HUDEP-2 (cell line): ENCODE data around the gene METTL13.

Experiments used
- DNase-seq, 76 experiments: peaks; one replicate each; lab custom pipeline; 2025; ENCODE audit not compliant: unreplicated experiment in 76 of 76; lab: John Stamatoyannopoulos, UW

METTL13 gene

DNA sequence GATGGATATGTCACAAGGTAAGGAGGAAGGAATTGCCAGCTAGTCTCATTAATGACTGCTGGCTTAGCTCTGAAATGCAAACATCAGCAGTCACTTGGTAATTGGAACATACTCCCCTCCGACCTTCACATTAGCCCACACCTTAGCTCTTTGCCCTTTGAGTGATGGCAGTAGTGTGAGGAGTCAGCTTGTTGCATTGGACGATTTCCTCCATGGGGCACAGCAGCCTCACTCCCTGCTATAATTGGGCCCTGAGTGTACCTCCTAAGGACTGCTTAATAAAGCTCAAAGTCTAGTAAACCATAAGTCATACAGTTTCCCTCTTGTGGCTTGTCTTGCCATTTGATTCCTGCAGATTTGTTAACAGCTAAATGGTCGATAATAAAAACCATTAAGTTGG lies 19.4 kb downstream of the METTL13 start:
- DNase-seq = no peak

DNA sequence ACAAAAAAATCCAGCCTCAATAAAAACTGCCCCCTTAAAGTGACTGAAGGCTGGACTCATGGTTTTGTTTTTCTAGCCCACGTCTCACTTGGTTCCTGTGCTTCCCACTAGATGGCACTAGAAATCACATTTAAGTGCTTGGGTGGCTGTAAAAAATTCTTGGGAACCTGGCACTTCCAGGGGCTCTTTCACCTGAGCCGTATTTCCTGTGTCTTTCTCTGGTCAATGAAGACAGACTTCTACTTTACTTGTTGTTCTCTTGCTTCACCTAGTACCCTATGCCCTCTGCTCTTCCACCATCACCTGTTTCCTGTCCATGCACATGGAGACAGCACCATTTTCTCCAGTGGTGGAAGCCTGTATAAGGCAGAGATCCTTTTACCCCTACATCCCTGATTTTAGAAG lies 20.0 kb downstream of the METTL13 start:
- DNase-seq = peak in 15 of 76 experiments; percentile 4 to 46 (median 25)

DNA sequence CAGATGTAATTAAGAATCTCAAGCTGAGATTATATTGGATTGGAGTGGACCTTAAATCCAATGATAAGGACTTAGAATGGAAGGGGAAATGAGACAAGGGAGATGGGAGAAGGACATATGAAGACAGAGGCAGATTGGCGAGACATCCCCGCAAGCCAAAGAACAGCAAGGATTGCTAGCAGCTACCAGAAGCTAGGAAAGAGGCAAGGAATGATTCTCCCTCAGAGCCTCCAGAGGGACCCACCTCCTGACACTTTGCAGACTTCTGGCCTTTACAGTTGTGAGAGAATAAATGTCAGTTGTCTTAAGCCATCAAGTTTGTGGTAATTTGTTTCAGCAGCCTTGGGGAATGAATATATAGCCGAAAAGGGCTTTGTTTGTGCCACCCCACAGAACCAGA lies 20.7 kb downstream of the METTL13 start:
- no peak for DNase-seq

DNA sequence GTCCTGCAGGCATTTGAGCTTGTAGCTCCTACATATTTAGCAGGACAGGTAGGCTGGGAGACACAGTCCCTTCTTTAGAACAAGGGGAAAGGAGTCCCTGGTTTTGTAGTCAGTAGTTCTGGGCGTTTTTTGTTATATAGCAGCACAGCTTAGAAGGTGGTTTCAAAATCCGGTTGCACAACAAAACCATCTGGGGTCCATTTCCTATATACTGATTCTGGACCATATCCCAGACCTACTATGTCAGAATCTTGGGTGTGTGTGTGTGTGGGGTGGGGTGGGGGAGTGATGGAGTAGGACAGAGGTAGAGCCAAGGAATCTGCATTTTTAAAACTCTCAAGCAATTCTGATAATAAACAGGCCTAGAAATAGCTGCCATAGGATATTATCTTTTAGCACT lies 21.6 kb downstream of the METTL13 start:
- DNase-seq = no peak

DNA sequence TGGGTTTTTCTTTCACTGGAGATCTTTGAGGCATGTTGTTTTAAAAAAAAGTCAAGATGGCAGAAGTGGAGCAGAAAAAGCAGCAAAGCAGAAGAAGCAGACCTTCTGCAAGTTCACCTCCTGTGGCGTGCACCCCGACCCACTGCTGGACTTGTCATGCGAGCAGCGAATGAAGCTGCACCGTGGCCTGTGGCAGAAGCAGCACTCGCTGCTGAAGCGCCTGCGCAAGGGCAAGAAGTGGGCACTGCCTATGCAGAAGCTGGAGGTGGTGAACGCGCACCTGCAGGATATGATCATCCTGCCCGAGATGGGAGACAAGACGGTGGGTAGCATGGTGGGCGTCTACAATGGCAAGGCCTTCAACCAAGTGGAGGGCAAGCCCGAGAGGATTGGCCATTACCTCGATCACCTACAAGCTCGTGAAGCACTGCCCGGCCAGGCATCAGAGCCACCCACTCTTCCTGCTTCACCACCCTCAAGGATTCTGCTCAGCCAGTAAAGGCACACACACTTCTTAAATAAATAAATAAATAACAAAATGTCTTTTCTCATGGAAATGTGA lies 22.1 kb downstream of the METTL13 start:
- DNase-seq = no peak

DNA sequence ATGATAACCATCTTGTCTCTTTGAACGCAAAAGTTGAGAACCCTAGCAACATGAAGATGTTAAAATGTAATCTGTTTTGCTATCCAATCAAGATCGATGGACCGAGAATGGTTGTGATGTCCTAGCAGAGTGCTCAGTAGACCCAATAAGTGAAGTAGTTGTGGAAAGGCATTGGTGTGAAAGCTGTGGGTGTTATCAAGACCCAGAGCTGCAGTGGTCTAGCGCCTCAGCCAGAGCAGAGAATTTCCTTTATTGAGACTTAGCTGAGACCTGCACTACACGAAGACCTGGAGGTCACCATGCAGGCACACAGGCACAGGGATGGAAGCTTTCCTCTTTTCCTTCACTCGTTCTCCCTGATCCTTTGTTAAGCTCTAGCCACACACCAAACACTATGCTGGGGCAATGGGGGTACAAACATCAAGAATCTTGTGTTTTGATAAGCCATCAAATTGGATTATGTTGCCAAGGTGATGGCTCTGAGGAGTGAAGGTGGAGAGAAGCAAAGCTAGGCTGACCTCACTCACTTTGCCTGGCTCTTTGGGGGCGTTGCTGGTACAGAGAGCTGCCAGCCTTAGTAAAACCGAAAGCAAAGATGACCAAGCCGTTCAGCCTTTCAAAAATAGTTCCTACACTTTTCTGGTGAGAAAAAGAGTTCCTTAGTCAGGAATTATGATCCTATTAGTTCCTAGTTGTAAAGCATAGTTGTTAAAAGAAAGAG lies 24.1 kb downstream of the METTL13 start:
- no peak for DNase-seq

DNA sequence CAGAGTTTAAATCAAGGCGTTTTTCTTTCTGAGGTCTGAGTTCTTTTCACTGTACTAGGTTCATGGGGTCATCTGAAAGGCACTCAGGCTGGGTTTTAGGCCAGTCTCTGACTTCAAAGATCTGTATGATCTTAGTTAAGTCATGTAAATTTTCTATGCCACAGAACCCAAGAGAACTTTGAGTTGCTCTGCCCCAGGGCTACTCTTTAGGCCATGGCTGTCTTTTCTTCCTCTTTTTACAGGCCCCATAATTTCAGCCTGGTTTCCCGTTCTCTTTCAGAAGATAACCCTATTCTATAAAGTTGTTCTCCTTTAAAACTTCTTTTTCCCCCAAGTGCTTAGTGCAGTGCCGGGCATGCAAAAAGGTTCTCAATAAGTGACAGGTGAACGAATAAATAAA lies 26.1 kb downstream of the METTL13 start:
- no peak for DNase-seq

DNA sequence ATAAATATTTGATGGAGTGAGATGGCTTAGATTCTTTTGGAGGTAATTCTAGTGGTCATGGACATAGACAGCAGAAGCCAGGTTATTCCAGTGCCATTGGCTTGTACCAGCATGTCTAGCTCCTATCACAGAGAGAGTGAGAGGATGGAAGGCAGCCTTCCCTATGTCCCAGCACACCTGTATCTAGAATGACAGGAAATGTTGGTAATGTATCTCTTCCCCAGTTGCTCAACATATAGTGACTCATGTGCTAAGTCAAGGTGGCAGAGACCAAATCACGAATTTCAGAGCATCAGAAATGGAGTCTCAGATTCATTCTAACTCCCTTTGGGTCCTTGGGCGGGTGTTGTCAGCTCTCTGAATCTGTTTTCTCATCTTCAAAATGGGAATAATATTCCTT lies 28.4 kb downstream of the METTL13 start:
- no peak for DNase-seq

DNA sequence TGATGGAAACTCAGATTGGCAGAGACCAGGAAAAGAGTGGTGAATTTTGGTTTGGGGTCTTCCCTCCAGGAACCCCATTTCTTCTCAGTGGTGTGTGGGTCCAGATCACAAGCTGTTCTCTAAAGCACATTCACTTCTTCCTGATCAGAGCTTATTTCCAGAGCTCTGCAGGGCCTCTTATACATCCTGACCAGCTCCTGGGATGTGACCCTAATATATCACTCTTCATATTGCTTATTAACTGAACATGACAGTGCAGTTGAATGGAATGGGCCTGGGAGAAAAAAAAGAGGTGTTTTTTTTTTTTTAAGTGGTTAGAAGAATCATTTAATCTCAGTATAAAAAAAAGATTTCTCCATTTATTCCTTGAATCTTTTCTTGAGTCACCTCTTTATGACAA lies 30.2 kb downstream of the METTL13 start:
- no peak for DNase-seq

DNA sequence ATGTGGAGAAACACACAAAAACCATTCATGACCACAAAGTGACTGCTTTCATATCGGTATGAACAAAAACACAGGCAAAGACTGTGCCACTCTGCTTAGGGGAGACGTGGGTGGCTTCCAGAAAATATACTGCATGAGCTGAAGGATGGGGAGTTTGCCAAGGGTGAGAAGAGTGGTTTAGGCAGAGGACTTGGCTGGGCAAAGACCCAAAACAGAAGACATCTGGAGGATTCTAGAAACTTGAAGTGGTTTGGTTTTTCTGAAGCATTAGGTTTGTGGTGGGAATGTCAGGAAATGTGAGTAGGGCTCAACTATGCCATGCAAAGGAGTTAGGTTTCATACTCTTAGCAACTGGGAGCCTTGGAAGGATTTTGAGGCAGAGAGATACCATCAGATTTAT lies 33.2 kb downstream of the METTL13 start:
- no peak for DNase-seq

DNA sequence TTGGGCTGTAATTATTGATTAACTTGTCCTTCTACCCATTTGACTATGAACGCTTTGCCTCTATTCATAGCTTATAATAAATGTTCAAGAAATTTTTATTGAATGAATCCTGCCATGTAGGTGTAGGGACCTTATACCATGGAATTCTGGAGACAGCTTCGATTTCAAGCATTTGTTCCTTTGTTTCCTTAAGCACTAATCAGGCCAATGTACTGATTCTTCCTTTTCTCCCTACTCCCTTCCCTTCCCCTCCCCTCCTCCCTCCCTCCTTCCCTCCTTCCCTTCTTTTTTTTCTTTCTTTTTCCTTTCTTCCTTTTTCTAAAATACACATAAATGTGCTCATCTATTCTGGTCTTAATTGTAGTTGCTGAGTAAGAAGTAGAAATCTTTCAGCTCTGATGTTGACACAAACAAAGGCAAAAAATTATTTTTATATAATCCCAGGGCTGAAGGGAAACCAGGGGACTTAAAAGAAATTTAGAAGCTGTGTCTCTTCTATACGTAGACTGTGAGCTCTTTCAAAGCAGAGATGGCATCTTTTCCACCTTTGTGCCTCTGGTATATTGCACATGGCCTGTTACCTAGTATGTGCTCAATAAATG lies 34.9 kb downstream of the METTL13 start:
- DNase-seq = no peak

DNA sequence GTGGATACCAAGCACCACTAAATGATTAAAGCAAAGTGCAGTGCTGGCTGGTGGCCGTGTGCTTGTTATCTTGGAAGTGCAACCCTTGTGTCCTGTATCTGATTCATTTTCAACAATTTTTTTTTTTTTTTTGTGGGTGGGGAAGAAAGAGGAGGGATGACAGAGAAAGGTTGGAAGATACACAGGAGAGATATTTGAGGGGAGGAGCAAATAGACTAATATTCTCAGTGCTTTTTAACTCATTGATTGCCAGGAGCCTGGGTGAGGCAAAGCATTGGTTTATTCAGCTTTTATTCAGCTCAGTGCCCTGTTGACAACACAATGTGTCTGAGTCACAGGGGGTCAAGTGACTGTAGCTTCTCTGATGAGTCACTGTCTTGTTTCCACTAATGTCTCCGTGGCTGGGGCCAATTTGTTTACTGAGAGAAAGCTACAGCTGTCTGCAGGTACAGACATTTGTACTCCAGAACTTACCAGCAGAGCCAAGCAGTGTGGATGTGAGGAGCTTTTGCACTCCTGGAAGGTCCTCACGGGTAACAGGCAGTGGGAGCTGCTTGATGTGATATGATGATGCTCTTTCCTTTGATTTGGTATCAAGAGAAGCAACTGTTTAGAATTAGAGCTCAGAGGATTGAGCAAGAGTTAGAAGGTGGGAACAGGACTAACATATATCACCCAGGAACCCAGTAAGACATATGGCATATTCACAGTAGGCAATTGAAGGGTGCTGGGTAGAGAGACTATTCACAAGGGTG lies 36.2 kb downstream of the METTL13 start:
- peak in 38 of 76 experiments; percentile 8 to 66 (median 25) for DNase-seq

DNA sequence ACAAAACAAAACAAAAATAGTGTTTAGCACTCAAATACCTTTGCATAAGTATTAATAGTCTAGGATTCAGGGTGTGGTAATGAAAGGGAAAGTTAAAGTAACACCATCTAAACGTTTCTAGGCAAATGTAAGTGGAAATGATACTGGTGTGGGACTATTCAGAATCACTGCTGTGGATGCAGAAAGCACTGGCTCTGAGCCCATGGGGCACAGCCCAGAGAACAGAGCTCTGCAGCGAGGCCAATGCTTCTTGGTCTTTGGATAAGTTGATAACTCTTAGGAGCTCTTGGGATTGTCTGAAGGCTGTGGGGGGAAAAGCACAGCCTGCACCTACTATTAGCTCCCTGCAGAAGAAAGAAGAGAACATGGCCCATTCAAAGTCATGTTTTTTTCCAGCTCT lies 38.5 kb downstream of the METTL13 start:
- no peak for DNase-seq

DNA sequence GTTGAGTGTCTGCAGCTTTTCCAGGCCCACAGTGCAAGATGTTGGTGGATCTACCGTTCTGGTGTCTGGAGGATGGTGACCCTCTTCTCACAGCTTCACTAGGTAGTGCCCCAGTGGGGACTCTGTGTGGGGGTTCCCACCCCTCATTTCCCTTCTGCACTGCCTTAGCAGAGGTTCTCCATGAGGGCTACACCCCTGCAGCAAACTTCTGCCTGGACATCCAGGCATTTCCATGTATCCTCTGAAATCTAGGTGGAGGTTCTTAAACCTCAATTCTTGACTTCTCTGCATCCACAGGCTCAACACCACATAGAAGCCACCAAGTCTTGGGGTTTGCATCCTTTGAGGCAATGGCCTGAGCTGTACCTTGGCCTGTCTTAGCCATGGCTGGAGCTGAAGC lies 45.5 kb downstream of the METTL13 start:
- DNase-seq = no peak

DNA sequence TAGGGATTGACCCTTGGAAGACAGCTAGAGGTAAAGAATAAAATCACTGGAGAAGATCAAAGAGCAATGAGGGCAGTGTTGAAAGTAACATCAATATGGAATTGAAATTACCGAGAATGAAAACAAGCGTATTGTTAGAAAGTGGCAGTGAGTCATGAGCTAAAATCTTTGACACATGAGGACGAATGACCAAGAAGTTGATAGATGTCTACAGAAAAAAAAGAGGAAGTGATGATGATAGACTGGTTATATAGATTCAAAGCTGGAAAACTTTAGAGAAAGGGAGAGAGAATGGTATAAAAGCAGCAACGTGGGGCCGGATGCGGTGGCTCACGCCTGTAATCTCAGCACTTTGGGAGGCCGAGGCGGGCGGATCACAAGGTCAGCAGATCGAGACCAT lies 47.3 kb downstream of the METTL13 start:
- DNase-seq = no peak

DNA sequence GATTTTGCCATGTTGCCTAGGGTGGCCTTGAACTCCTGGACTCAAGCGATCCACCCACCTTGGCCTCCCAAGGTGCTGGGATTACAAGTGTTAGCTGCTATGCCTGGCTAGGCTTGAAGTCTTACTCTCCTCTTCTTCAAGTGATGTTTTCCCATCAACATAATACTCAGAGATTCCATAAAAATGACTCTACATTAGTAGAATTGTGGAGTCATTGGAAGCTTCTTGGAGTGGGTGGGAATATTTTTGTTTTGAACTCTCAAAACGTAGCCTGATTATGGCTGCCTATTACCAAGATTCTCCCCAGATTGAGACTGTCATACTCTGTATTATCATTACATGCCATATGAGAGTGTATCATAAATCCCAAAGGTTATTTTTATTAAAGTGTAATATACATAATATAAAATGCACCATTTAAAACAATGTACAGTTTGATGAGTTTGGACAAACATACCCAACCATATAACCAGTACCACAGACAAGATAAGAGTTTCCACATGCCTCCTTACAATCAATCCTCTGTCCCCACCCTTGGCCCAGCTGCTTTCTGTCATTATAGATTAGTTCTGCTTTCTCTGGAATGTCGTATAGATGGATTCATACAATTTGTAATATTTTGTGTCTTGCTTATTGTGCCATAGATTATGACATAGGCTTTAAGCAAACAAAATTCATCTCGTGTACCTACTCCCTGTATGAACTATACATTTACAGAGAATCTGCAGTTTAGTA lies 51.8 kb downstream of the METTL13 start:
- peak in 3 of 76 experiments; percentile 2 to 18 (median 5) for DNase-seq

DNA sequence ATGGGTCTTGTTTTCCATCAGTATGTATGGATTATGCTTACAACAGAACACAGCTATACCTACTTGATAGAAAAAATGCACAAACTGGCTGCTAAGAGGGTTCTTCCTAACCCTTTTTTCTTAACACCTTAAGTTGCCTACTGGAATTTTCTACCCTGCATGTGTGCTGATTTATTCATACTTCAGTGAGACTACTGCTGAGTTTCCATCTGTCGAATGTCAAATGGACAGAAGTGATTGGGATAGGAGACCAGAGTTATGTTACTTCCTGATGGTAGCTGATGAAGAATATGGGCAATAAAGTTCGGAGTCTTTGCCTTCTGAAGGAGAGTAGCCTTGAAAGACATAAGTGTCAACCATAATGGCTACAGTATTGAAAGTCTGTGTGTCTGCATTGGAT lies 53.4 kb downstream of the METTL13 start:
- DNase-seq = no peak

DNA sequence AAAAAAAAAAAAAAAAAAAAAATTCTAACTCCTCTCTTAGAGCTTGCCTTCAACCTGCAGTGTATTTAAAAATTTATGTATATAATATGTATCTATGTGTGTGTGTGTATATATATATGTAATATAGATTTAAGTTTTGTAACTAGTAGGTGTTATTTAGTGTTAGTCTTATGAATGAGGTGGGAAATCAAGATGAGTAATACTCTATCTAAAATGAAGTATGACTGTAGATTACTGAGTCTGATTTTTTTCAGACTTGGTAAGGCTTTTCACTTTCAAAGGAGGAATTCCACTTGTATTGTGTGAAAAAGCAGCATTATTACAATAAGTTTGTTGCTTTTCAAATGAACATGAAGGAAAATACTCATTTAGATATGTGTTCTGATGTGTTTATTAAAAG lies 54.4 kb downstream of the METTL13 start:
- DNase-seq = no peak

DNA sequence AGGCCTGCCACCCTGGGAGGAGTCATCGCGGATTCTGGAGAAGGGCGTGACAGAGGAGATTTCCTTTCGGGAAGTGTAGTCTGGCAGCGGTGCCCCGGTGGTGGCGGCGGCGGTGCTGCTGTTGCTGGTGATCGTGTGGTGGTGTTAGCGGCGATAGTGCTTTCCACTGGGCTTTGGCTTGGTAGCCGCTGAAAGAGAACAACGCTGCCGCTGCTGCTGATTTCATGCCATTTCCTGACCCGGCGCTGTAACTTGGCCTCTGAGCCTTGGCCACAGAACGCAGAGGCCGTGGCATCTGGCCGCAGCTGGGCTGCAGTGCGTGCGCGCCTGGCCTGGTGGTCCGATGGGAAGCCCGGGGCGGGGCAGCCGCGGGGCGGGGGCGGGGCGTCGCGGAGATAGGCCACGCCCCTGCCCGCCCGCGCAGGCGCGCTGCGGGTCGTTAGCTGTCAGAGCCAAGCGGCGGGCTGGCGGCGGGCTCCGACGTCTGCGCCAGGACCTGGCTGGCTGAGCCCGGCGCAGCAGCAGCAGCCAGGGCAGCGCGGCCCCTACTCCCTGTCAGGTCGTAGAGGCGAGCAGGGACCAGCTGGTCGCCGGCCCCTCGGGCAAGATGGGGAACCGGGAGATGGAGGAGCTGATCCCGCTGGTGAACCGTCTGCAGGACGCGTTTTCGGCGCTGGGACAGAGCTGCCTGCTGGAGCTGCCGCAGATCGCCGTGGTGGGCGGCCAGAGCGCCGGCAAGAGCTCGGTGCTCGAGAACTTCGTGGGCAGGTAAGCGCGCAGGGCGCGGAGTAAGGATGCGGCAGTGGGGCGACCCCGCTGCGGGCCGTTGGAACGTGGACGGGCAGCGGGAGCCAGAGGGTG lies 59.8 kb downstream of the METTL13 start, which contains the start of gene DNM3:
DNM3 (plus strand) TSS at position 449 of the 861 bp plus-strand sequence; CDS start at position 608, 159 bp downstream.
- peak in 71 of 76 experiments; percentile 5 to 80 (median 50) for DNase-seq
